SK-N-SH treated with all-trans-retinoic acid at 6 μM for 48 hours (cell line): Measurements from ENCODE around the gene NPBWR2.

Source experiments
- CREB5 ChIP-seq: fragments of 250-450 bp; sonication (Bioruptor Pico); IDR thresholded peaks from 2 replicates; pipeline ENCODE4 v1.5.1; 2020; ENCODE audit warnings: low read depth, mild to moderate bottlenecking, moderate library complexity
- PPARA ChIP-seq: fragments of 250-450 bp; sonication (Bioruptor Pico); IDR thresholded peaks from 2 replicates; pipeline ENCODE4 v1.5.0; 2020; ENCODE audit warnings: mild to moderate bottlenecking, borderline replicate concordance

- no peak for TF ChIP-seq CREB5
- no peak for TF ChIP-seq PPARA (CRISPR knock-in tag)
Observed at GRCh38 chr20:64079273-64080012, 27.9 kb downstream of the NPBWR2 start, which contains the start of gene RGS19.
